OCI-LY1 (cell line): Measurements from ENCODE around the gene GRK5.

Source experiments
- H2AFZ ChIP-seq: fragments of 200-600 bp; sonication (generic), shearing (Covaris generic); 2 replicates; pipeline ENCODE4 v1.6.0; 2014; ENCODE audit warnings: antibody characterized with exemption, mild to moderate bottlenecking, low read length
- H3F3A ChIP-seq: fragments of 200-600 bp; sonication (generic), shearing (Covaris generic); 2 replicates; pipeline ENCODE4 v1.6.0; 2014; ENCODE audit warnings: mild to moderate bottlenecking, antibody characterized with exemption, low read length, moderate library complexity; ENCODE audit not compliant: insufficient read depth
- H3K27ac ChIP-seq: fragments of 200-600 bp; sonication (generic); 2 replicates; pipeline ENCODE4 v1.5.1; 2014; ENCODE audit warnings: low read length, mixed run types, mild to moderate bottlenecking, low read depth; ENCODE audit not compliant: poor library complexity, severe bottlenecking
- H3K27me3 ChIP-seq: fragments of 200-600 bp; sonication (generic); 2 replicates; pipeline ENCODE4 v1.6.0; 2014; ENCODE audit warnings: antibody characterized with exemption, mild to moderate bottlenecking, low read length, moderate library complexity; ENCODE audit not compliant: insufficient read depth
- H3K36me3 ChIP-seq: fragments of 200-600 bp; sonication (generic); 2 replicates; pipeline ENCODE4 v1.6.1; 2014; ENCODE audit warnings: mild to moderate bottlenecking, antibody characterized with exemption, low read length, moderate library complexity, mixed read lengths; ENCODE audit not compliant: insufficient read depth
- H3K4me1 ChIP-seq: fragments of 200-600 bp; sonication (generic); 2 replicates; pipeline ENCODE4 v1.5.1; 2014; ENCODE audit warnings: mild to moderate bottlenecking, low read length, moderate library complexity; ENCODE audit not compliant: insufficient read depth, severe bottlenecking
- H3K4me2 ChIP-seq: fragments of 200-600 bp; sonication (generic), shearing (Covaris generic); 2 replicates; pipeline ENCODE4 v1.6.1; 2014; ENCODE audit warnings: low read length
- H3K4me3 ChIP-seq: fragments of 200-600 bp; sonication (generic); 2 replicates; pipeline ENCODE4 v1.5.1; 2014; ENCODE audit warnings: low read length, low read depth, mild to moderate bottlenecking, mixed read lengths; ENCODE audit not compliant: poor library complexity, severe bottlenecking
- H3K79me2 ChIP-seq: fragments of 200-600 bp; shearing (Covaris generic); 2 replicates; pipeline ENCODE4 v1.6.1; 2016; ENCODE audit warnings: mixed run types, low read length, mixed read lengths; ENCODE audit not compliant: insufficient read depth
- H3K9ac ChIP-seq: fragments of 200-600 bp; sonication (generic), shearing (Covaris generic); 2 replicates; pipeline ENCODE4 v1.6.1; 2014; ENCODE audit warnings: mild to moderate bottlenecking, low read length, mixed read lengths
- H3K9me2 ChIP-seq: fragments of 200-600 bp; sonication (generic), shearing (Covaris generic); 2 replicates; pipeline ENCODE4 v1.6.1; 2014; ENCODE audit warnings: low read depth, mild to moderate bottlenecking, low read length, mixed read lengths
- H3K9me3 ChIP-seq: fragments of 200-600 bp; shearing (Covaris generic); 2 replicates; pipeline ENCODE4 v1.6.1; 2014; ENCODE audit warnings: low read length, mixed read lengths
- H4K20me1 ChIP-seq: fragments of 200-600 bp; sonication (generic), shearing (Covaris generic); 2 replicates; pipeline ENCODE4 v1.6.0; 2016; ENCODE audit warnings: mild to moderate bottlenecking, low read length; ENCODE audit not compliant: insufficient read depth
- EZH2 ChIP-seq: fragments of 200-600 bp; sonication (generic), shearing (Covaris generic); IDR thresholded peaks from 2 replicates; pipeline ENCODE4 v1.8.0; 2017; ENCODE audit warnings: borderline replicate concordance, mixed run types, mild to moderate bottlenecking, antibody characterized with exemption, low read length, moderate library complexity, mixed read lengths
- TF ChIP-seq, protein P1 (sequence below): fragments of 200-600 bp; sonication (generic), shearing (Covaris generic); IDR thresholded peaks from 2 replicates; pipeline ENCODE4 v1.5.1; 2017; ENCODE audit warnings: mild to moderate bottlenecking, antibody characterized with exemption, low read length, moderate library complexity, mixed read lengths

GRK5 gene

GRCh38 chr10:119166564-119166963, 40.8 kb upstream of the GRK5 start:
- Histone ChIP-seq H4K20me1 (no peaks in the 10 kb centered on the region), H3K27me3 (no peaks in the 10 kb centered on the region), H3K27ac (peak overlapping the region; percentile 69), H3F3A (no peaks in the 10 kb centered on the region), H2AFZ (no peak overlapping the region), H3K4me3 (peak overlapping the region; percentile 84), H3K79me2 (no peaks in the 10 kb centered on the region), H3K4me2 (peak overlapping the region; percentile 99), H3K36me3 (peaks cover 66% of the 10 kb centered on the region), H3K4me1 (peaks cover 21% of the 10 kb centered on the region), H3K9ac (peak overlapping the region; percentile 89; the same call in 1 of the 2 replicates), H3K9me2 (no peaks in the 10 kb centered on the region), H3K9me3 (no peaks in the 10 kb centered on the region)
- no peak for TF ChIP-seq EZH2
- TF ChIP-seq, protein P1, sequence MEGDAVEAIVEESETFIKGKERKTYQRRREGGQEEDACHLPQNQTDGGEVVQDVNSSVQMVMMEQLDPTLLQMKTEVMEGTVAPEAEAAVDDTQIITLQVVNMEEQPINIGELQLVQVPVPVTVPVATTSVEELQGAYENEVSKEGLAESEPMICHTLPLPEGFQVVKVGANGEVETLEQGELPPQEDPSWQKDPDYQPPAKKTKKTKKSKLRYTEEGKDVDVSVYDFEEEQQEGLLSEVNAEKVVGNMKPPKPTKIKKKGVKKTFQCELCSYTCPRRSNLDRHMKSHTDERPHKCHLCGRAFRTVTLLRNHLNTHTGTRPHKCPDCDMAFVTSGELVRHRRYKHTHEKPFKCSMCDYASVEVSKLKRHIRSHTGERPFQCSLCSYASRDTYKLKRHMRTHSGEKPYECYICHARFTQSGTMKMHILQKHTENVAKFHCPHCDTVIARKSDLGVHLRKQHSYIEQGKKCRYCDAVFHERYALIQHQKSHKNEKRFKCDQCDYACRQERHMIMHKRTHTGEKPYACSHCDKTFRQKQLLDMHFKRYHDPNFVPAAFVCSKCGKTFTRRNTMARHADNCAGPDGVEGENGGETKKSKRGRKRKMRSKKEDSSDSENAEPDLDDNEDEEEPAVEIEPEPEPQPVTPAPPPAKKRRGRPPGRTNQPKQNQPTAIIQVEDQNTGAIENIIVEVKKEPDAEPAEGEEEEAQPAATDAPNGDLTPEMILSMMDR, result no peak

GRCh38 chr10:119167041-119167440, 40.3 kb upstream of the GRK5 start:
- Histone ChIP-seq H4K20me1 (no peaks in the 10 kb centered on the region), H3K9me3 (no peaks in the 10 kb centered on the region), H3K9ac (no peak overlapping the region), H3K4me3 (no peak overlapping the region), H3K79me2 (no peaks in the 10 kb centered on the region), H3F3A (no peaks in the 10 kb centered on the region), H3K9me2 (no peaks in the 10 kb centered on the region), H3K36me3 (peaks cover 65% of the 10 kb centered on the region), H3K27me3 (no peaks in the 10 kb centered on the region), H2AFZ (no peak overlapping the region), H3K4me1 (peaks cover 21% of the 10 kb centered on the region), H3K4me2 (no peak overlapping the region), H3K27ac (no peak overlapping the region)
- TF ChIP-seq EZH2, result no peak
- TF ChIP-seq, protein P1, result no peak

DNA sequence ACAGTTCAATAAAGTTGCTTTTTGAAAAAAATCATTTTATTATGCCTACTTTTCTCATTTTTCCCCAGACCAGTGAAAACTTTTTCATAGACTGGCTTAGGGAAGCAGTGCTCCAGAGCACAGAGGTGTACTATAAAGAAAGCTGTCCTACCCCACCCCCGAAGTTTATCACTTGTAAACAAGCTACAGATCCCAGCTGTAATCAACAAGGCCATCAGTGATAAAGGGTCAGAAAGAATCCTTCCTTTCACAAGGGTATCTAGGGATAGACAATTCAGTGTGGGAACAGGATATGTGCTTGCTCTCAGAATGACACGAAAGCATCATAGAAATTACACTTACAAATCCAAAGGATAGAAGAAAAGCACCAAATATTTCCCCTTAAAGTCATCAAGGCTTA, 33.3 kb upstream of the GRK5 start:
- no peaks in the 10 kb centered on the region for H4K20me1 ChIP-seq
- H3K27ac ChIP-seq, result no peak overlapping the region
- H3K27me3 ChIP-seq, result no peaks in the 10 kb centered on the region
- no peaks in the 10 kb centered on the region for H3K9me2 ChIP-seq
- H3K4me2 ChIP-seq, result no peak overlapping the region
- no peak overlapping the region for H2AFZ ChIP-seq
- H3K4me3 ChIP-seq, result no peak overlapping the region
- peaks cover 73% of the 10 kb centered on the region for H3K36me3 ChIP-seq
- H3K79me2 ChIP-seq, result peaks cover 24% of the 10 kb centered on the region
- TF ChIP-seq, protein P1, result no peak
- no peak for TF ChIP-seq EZH2
- no peaks in the 10 kb centered on the region for H3K9me3 ChIP-seq
- peaks cover 20% of the 10 kb centered on the region for H3K4me1 ChIP-seq
- no peaks in the 10 kb centered on the region for H3F3A ChIP-seq
- H3K9ac ChIP-seq, result no peak overlapping the region
